Mesendoderm (in vitro differentiated cells): ENCODE data around the gene OR2F1.

ENCODE experiments used
- DNase-seq: peaks from one replicate; pipeline ENCODE4 v3.0.0; 2013
- H2AK5ac ChIP-seq: 2 replicates; pipeline ENCODE4 v1.6.1; 2013; ENCODE audit warnings: low read length, inconsistent platforms
- H2BK120ac ChIP-seq: 2 replicates; pipeline ENCODE4 v1.6.1; 2013; ENCODE audit warnings: low read depth, mild to moderate bottlenecking, low read length, moderate library complexity, mixed read lengths
- H2BK15ac ChIP-seq: replicated peaks from 2 replicates; pipeline ENCODE4 v1.6.1; 2013; ENCODE audit warnings: low read depth, mild to moderate bottlenecking, moderate library complexity
- H2BK5ac ChIP-seq: 2 replicates; pipeline ENCODE4 v1.6.1; 2013; ENCODE audit warnings: low read length, inconsistent platforms
- H3K18ac ChIP-seq: 2 replicates; pipeline ENCODE4 v1.6.1; 2013; ENCODE audit warnings: mild to moderate bottlenecking, low read length, mixed read lengths
- H3K23ac ChIP-seq: one replicate; pipeline ENCODE4 v1.6.1; 2013; ENCODE audit warnings: low read length
- H3K27ac ChIP-seq: 2 replicates; pipeline ENCODE4 v1.5.1; 2013; ENCODE audit warnings: low read depth, mild to moderate bottlenecking, inconsistent platforms, low read length, moderate library complexity
- H3K27me3 ChIP-seq: 2 replicates; pipeline ENCODE4 v1.6.1; 2013; ENCODE audit warnings: low read length, control low read depth, mild to moderate bottlenecking, inconsistent platforms; ENCODE audit not compliant: insufficient read depth, poor library complexity
- H3K36me3 ChIP-seq: 2 replicates; pipeline ENCODE4 v1.6.1; 2013; ENCODE audit warnings: low read length, inconsistent platforms; ENCODE audit not compliant: control insufficient read depth, insufficient read depth
- H3K4ac ChIP-seq: one replicate; pipeline ENCODE4 v1.6.1; 2013; ENCODE audit warnings: low read depth, mild to moderate bottlenecking, low read length, moderate library complexity
- H3K4me1 ChIP-seq: 2 replicates; pipeline ENCODE4 v1.6.1; 2013; ENCODE audit warnings: low read depth, low read length, inconsistent platforms; ENCODE audit not compliant: control insufficient read depth
- H3K4me2 ChIP-seq: 2 replicates; pipeline ENCODE4 v1.6.1; 2013; ENCODE audit warnings: low read length
- H3K4me3 ChIP-seq: 2 replicates; pipeline ENCODE4 v1.5.1; 2013; ENCODE audit warnings: mild to moderate bottlenecking, low read length
- H3K56ac ChIP-seq: one replicate; pipeline ENCODE4 v1.6.1; 2013; ENCODE audit warnings: low read length
- H3K79me1 ChIP-seq: 2 replicates; pipeline ENCODE4 v1.6.1; 2013; ENCODE audit warnings: low read length, inconsistent platforms
- H3K79me2 ChIP-seq: 2 replicates; pipeline ENCODE4 v1.6.1; 2013; ENCODE audit warnings: mild to moderate bottlenecking, low read length; ENCODE audit not compliant: control insufficient read depth, insufficient read depth
- H3K9ac ChIP-seq: 2 replicates; pipeline ENCODE4 v1.6.1; 2013; ENCODE audit warnings: low read length, inconsistent platforms
- H4K5ac ChIP-seq: one replicate; pipeline ENCODE4 v1.6.1; 2013; ENCODE audit warnings: low read length
- H4K8ac ChIP-seq: one replicate; pipeline ENCODE4 v1.6.1; 2013; ENCODE audit warnings: low read depth, mild to moderate bottlenecking, control low read depth, low read length, moderate library complexity
- WGBS: extraction: QIAGEN DNeasy Blood & Tissue Kit; methylation state at CpG from one replicate; pipeline ENCODE4 v1.1.7; 2013; ENCODE audit warnings: low lambda C conversion rate, missing lambda C conversion rate; ENCODE audit not compliant: insufficient coverage; ENCODE audit errors: extremely low coverage; 5-methylcytosine and 5-hydroxymethylcytosine counted together

Gene OR2F1

GRCh38 chr7:143947111-143947510 is 7.5 kb upstream of the OR2F1 start:
- no peak overlapping the region for H3K9ac ChIP-seq
- no peak overlapping the region for H3K23ac ChIP-seq
- H3K4ac ChIP-seq = no peak overlapping the region
- H3K4me1 ChIP-seq = no peaks in the 10 kb centered on the region
- H3K27ac ChIP-seq = no peak overlapping the region
- no CpG with 5 or more reads among the region's 2 CpGs for WGBS
- H3K36me3 ChIP-seq = no peaks in the 10 kb centered on the region
- no peaks in the 10 kb centered on the region for H3K79me2 ChIP-seq
- no peak overlapping the region for H4K5ac ChIP-seq
- H3K18ac ChIP-seq = no peak overlapping the region
- H3K56ac ChIP-seq = no peak overlapping the region
- no peak overlapping the region for H2BK15ac ChIP-seq
- no peak overlapping the region for H3K4me2 ChIP-seq
- no peak overlapping the region for H2BK120ac ChIP-seq
- no peaks in the 10 kb centered on the region for H3K79me1 ChIP-seq
- no peak overlapping the region for H2AK5ac ChIP-seq
- no peak overlapping the region for H3K4me3 ChIP-seq
- no peak overlapping the region for H2BK5ac ChIP-seq
- H4K8ac ChIP-seq = no peak overlapping the region
- no peaks in the 10 kb centered on the region for H3K27me3 ChIP-seq
- no peak for DNase-seq

GRCh38 chr7:143948733-143949132 is 5.9 kb upstream of the OR2F1 start:
- Histone ChIP-seq H2AK5ac (no peak overlapping the region), H3K23ac (no peak overlapping the region), H3K4me2 (no peak overlapping the region), H2BK5ac (no peak overlapping the region), H3K4me3 (no peak overlapping the region), H3K4ac (no peak overlapping the region), H3K27ac (no peak overlapping the region), H3K9ac (no peak overlapping the region), H3K36me3 (no peaks in the 10 kb centered on the region), H3K79me1 (no peaks in the 10 kb centered on the region), H4K5ac (no peak overlapping the region), H2BK120ac (no peak overlapping the region), H3K4me1 (no peaks in the 10 kb centered on the region), H3K18ac (no peak overlapping the region), H3K56ac (no peak overlapping the region), H2BK15ac (no peak overlapping the region), H4K8ac (no peak overlapping the region), H3K27me3 (no peaks in the 10 kb centered on the region), H3K79me2 (no peaks in the 10 kb centered on the region)
- DNase-seq = no peak
- WGBS = no CpG with 5 or more reads among the region's 2 CpGs

- H2BK120ac ChIP-seq = no peak overlapping the region
- no peak overlapping the region for H2AK5ac ChIP-seq
- no peak overlapping the region for H4K5ac ChIP-seq
- no peaks in the 10 kb centered on the region for H3K79me1 ChIP-seq
- no peaks in the 10 kb centered on the region for H3K4me1 ChIP-seq
- no peak overlapping the region for H3K4ac ChIP-seq
- no peaks in the 10 kb centered on the region for H3K36me3 ChIP-seq
- H3K27ac ChIP-seq = no peak overlapping the region
- H3K23ac ChIP-seq = no peak overlapping the region
- no peak overlapping the region for H2BK5ac ChIP-seq
- no peak overlapping the region for H3K4me3 ChIP-seq
- no peak overlapping the region for H2BK15ac ChIP-seq
- H3K9ac ChIP-seq = no peak overlapping the region
- no peak overlapping the region for H4K8ac ChIP-seq
- H3K27me3 ChIP-seq = no peaks in the 10 kb centered on the region
- no peak overlapping the region for H3K4me2 ChIP-seq
- DNase-seq = no peak
- no peaks in the 10 kb centered on the region for H3K79me2 ChIP-seq
- no CpG with 5 or more reads among the region's 3 CpGs for WGBS
- H3K56ac ChIP-seq = no peak overlapping the region
- H3K18ac ChIP-seq = no peak overlapping the region
Observed at GRCh38 chr7:143953421-143953820, 1.2 kb upstream of the OR2F1 start.

- Histone ChIP-seq H4K8ac (no peak overlapping the region), H3K4me2 (no peak overlapping the region), H2BK5ac (no peak overlapping the region), H2BK15ac (no peak overlapping the region), H4K5ac (no peak overlapping the region), H3K18ac (no peak overlapping the region), H3K23ac (no peak overlapping the region), H2AK5ac (no peak overlapping the region), H2BK120ac (no peak overlapping the region), H3K4me1 (no peaks in the 10 kb centered on the region), H3K56ac (no peak overlapping the region), H3K4me3 (no peak overlapping the region), H3K27ac (no peak overlapping the region), H3K36me3 (no peaks in the 10 kb centered on the region), H3K27me3 (no peaks in the 10 kb centered on the region), H3K79me2 (no peaks in the 10 kb centered on the region), H3K9ac (no peak overlapping the region), H3K79me1 (no peaks in the 10 kb centered on the region), H3K4ac (no peak overlapping the region)
- no CpG with 5 or more reads among the region's 2 CpGs for WGBS
- no peak for DNase-seq
Observed at GRCh38 chr7:143954135-143954534, 509 bp upstream of the OR2F1 start.

- Histone ChIP-seq H2BK120ac (no peak overlapping the region), H3K79me2 (no peaks in the 10 kb centered on the region), H3K4me1 (no peaks in the 10 kb centered on the region), H3K4me3 (no peak overlapping the region), H2BK15ac (no peak overlapping the region), H3K23ac (no peak overlapping the region), H2AK5ac (no peak overlapping the region), H4K8ac (no peak overlapping the region), H3K4ac (no peak overlapping the region), H3K9ac (no peak overlapping the region), H4K5ac (no peak overlapping the region), H3K36me3 (no peaks in the 10 kb centered on the region), H3K56ac (no peak overlapping the region), H3K79me1 (no peaks in the 10 kb centered on the region), H3K27ac (no peak overlapping the region), H3K18ac (no peak overlapping the region), H2BK5ac (no peak overlapping the region), H3K27me3 (no peaks in the 10 kb centered on the region), H3K4me2 (no peak overlapping the region)
- no CpG with 5 or more reads among the region's 3 CpGs for WGBS
- DNase-seq = no peak
Observed at GRCh38 chr7:143958781-143959180, 4.1 kb downstream of the OR2F1 start.

GRCh38 chr7:143960813-143961610 is 6.4 kb downstream of the OR2F1 start:
- H2BK15ac ChIP-seq = no peak overlapping the region

More at GRCh38 chr7:143960813-143961610, 6.4 kb downstream of the OR2F1 start:
- Histone ChIP-seq H3K27me3 (no peaks in the 10 kb centered on the region), H3K79me1 (no peaks in the 10 kb centered on the region), H4K5ac (no peak overlapping the region), H2AK5ac (no peak overlapping the region), H2BK120ac (no peak overlapping the region), H3K56ac (no peak overlapping the region), H3K79me2 (no peaks in the 10 kb centered on the region), H3K4me3 (no peak overlapping the region), H3K23ac (no peak overlapping the region), H3K4me2 (no peak overlapping the region), H4K8ac (no peak overlapping the region), H3K18ac (no peak overlapping the region), H3K4me1 (no peaks in the 10 kb centered on the region), H3K27ac (no peak overlapping the region), H3K36me3 (no peaks in the 10 kb centered on the region), H3K4ac (no peak overlapping the region), H2BK5ac (no peak overlapping the region), H3K9ac (no peak overlapping the region)
- no CpG with 5 or more reads among the region's 5 CpGs for WGBS
- DNase-seq = no peak
